GM12873 (cell line): ENCODE data around the gene IL1RAPL2.

Source experiments
- CTCF ChIP-seq: IDR thresholded peaks from 2 replicates; pipeline ENCODE4 v1.5.1; 2012; ENCODE audit warnings: low read depth, mild to moderate bottlenecking, moderate library complexity, low read length, control low read depth; ENCODE audit not compliant: insufficient read depth; ENCODE audit errors: missing control alignments

The IL1RAPL2 gene

GRCh38 chrX:104712515-104712914, 146.5 kb downstream of the IL1RAPL2 start:
- TF ChIP-seq CTCF, result no peak

GRCh38 chrX:104721854-104722253, 155.9 kb downstream of the IL1RAPL2 start:
- no peak for TF ChIP-seq CTCF

- no peak for TF ChIP-seq CTCF
These were observed 162.5 kb downstream of the IL1RAPL2 start for GRCh38 chrX:104728456-104728855.

GRCh38 chrX:104742355-104742754, 176.4 kb downstream of the IL1RAPL2 start:
- TF ChIP-seq CTCF, result no peak

GRCh38 chrX:104745152-104745551, 179.2 kb downstream of the IL1RAPL2 start:
- no peak for TF ChIP-seq CTCF

GRCh38 chrX:104749951-104750610, 184.1 kb downstream of the IL1RAPL2 start:
- TF ChIP-seq CTCF, result no peak

- no peak for TF ChIP-seq CTCF
These were observed 196.6 kb downstream of the IL1RAPL2 start for GRCh38 chrX:104762641-104763040.

- TF ChIP-seq CTCF, result no peak
These were observed 223.8 kb downstream of the IL1RAPL2 start for GRCh38 chrX:104789784-104790183.
